ENCODE data around the gene NME8.

The NME8 gene

DNA sequence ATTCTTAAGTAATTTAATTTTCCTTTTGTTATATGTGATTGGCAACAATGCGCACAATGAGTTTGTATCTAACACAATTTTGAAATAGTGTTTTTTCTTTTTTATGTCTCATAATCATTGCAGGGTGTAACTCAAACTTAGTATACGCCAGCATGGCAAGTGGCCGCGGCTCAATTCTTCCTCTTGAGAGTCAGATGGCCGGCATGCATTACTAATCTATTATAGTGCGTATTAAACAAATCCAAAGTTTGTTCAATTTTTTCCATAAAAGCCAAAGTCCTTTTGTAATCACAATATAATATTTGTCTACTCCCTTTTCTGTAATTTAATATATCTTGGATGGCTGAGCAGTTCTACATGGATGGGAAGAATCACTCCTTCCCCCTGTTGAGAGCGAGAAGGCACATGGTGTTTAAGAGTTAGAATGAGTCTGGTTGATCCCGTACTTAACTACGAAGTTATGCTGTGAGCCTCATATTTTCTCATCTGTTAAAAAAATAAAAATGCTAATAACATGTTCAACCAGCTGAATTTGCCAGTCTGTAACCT lies 84.7 kb downstream of the NME8 start:
- DNase-seq (ENCODE audit: low spot score), result no peak

- peak; percentile 57 for DNase-seq (ENCODE audit: low spot score)
Measured at GRCh38 chr7:37942934-37943610, 94.7 kb downstream of the NME8 start.

DNA sequence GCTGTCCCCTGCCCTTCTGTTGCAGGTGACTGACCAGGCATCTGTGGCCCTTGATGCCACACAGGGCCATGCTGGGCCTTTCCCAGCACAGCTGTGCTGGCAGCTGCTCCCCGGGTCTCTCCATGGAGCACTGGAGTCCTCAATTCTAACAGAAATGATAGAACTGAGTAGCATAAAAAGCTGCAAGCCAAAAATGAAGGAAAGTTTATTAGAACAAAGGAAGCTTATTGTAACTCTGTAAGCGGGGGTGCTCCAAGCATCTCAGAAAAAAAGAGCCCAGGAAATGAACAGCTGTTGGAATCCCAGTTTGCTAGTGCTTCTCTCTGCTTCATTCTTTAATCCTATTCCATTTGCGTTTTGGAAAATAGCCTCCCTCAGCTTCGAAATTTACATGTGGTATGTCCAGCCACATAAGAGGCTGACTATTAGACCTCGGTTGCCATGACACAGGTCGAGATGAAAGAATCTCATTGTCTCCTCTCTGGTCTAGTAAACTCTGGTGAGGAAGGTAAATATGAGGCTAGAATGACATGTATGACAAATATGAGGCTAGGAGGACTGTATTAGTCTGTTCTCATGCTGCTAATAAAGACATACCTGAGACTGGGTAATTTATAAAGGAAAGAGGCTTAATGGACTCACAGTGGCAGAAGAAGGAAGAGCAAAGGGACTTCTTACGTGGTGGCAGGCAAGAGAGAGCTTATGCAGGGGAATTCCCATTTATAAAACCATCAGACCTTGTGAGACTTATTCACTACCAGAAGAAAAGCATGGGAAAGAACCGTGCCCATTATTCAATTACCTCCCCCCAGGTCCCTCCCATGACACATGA lies 95.7 kb downstream of the NME8 start:
- DNase-seq (ENCODE audit: low spot score), result peak; percentile 86

DNA sequence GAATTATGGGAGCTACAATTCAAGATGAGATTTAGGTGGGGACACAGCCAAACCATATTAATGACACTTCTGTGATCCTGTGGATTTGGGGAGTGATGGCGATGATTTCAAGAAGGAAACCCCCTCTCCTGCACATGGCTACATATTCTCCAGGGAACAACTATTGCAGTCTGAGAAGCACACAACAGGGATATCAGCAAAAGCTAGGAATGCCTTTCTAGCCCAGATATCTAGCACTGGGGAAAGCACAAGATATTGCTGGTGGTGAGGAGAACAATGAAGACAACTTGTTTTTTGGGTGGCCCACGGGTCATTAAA lies 96.3 kb downstream of the NME8 start:
- no peak for DNase-seq (ENCODE audit: low spot score)

GRCh38 chr7:37945336-37945735 lies 96.9 kb downstream of the NME8 start:
- no peak for DNase-seq (ENCODE audit: low spot score)

- no peak for DNase-seq (ENCODE audit: low spot score)
Measured at GRCh38 chr7:37947138-37947940, 98.9 kb downstream of the NME8 start.

- no peak for DNase-seq (ENCODE audit: low spot score)
Measured at GRCh38 chr7:37947941-37948210, 99.5 kb downstream of the NME8 start.
